GM18517 (cell line): ENCODE measurements around the gene OR5J2.
"Not testable (repeated sequence)": the region's sequence is repeated elsewhere in the genome, so short reads cannot be mapped to it uniquely, and the experiment has no call there.

Experiments
- ATAC-seq: cut with Tn5 transposase; IDR thresholded peaks from one replicate; pipeline ENCODE4 v1.9.1; 2021; ENCODE audit warnings: mild to moderate bottlenecking, moderate library complexity; ENCODE audit not compliant: unreplicated experiment

Gene OR5J2

DNA sequence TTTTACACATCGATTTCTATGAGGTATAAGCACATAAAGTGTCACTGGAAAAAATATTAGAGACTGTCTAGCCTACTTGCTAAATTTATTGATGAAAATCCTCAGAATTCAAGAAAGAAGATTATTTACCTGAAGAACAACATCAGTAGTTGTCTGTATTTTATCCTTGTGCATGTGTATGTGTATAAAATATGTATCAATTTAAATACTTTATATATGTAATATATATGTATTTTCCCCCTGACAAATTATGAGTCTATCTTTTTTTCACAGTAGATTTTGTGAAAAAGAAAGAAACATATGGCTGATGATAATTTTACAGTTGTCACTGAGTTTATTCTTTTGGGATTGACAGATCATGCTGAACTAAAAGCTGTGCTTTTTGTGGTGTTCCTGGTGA lies at the start of gene OR5J2:
TSS of gene OR5J2 (plus strand) at position 301 of the 400 bp plus-strand sequence. CDS start at position 301, 0 bp downstream.
- ATAC-seq: no peak

DNA sequence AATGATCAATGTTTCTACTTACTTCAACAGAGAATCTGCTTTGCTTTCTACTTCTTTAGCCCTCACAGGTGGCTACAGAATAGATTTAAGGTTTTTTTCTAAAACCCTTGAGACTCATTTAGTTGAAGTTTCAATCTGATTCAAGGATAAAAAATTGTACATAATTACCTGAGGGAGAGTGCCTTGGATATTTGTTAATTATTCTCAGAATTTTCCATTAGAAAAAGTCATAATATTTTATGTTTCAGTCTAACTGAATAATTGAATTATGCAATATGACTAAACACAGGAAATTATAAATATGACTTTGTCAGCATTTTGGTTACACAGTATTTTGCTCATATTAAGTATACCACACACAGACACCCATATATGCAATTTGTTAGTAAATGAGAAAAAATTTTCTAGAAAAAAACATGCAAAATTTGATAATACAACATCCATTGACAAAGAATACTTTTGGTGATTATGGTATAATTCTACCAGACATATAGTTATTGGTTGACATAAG lies 36.2 kb upstream of the OR5J2 start, which contains the start of gene OR8J3:
TSS of gene OR8J3 (minus strand) at position 51 of the 511 bp plus-strand sequence. CDS start 2,483 bp downstream, outside the sequence.
- ATAC-seq: no peak

DNA sequence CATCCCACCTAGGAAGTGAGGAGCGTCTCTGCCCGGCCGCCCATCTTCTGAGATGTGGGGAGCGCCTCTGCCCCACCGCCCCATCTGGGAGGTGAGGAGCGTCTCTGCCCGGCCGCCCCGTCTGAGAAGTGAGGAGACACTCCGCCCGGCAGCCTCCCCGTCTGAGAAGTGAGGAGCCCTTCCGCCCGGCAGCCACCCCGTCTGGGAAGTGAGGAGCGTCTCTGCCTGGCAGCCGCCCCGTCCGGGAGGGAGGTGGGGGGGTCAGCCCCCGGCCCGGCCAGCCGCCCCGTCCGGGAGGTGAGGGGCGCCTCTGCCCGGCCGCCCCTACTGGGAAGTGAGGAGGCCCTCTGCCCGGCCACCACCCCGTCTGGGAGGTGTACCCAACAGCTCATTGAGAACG lies 32.7 kb upstream of the OR5J2 start:
- ATAC-seq: not testable (repeated sequence)

DNA sequence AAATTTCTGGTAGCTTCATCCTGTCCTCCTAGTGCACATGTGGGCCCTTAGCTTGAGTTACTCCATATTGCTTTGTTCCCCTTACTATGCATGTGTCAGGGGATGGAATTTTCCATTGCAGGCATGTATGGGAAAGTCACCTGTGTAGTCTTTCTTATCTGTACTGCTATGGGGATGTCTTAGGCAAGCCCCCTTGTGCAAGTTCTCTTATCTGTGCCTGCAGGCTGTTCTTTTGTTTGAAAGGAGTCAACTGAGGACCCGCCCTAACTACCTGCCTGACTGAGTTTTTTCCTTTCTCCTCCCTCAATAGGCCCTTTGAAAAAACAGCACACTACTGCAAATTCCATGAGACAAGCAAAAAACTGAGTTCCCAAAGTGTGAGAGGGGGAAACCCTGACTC lies 25.0 kb upstream of the OR5J2 start:
- ATAC-seq: no peak

DNA sequence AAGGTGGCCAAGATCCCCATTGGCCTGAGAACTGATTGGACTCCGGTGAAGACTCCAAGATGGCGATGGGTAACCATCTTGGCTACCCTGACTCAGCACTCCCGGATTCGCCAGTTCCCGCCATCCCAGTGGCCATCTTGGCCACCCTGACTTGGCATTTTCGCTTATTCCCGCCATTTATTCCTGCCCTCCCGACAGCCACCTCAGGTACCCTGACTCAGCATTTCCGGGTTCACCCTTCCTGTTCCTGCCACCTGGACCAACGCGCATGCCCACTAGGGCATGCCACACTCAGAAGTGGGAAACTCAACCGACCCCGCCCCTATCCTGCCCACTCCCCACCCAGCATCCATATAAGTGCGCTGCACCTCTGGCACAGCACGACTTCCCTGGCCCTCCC lies 24.1 kb upstream of the OR5J2 start:
- no peak for ATAC-seq

DNA sequence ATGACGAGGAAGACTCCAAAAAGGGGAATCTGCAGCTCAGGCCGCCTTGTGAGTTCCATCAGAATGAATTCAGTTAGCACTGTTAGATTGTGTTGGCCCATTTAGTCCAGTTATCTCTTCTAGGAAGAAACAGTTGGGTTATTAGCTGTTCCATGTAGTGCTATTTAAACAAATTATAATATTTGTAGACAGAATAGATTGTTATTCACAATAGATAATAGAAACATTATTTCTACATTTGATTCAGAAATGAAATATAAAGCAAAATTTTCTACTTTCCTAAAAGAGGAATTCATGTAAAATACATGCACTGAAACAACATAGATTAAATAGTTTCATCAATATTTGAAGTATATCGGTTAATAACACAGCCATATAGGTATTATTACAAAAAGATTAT lies 16.2 kb upstream of the OR5J2 start, which contains the start of gene OR8K5:
TSS of gene OR8K5 (minus strand) at position 101 of the 400 bp plus-strand sequence. CDS start at position 101, 0 bp downstream.
- no peak for ATAC-seq

DNA sequence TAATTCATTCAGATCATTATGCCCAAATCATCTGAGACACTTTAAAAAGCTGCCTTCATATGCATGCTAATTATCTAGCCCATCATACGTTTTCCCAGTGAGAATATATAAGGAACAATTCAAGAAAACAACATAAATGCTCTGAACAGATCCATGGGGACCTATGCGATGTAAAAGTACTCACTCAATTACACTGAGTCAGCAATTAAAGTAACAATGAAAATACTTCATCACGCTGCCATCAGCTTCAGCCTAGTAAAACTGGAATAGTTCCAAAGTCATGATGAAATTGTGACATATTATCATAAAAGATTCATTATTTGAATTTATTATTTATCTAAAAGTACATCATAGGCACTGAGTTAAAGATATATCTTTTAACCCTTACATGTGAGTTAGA lies 12.6 kb upstream of the OR5J2 start:
- ATAC-seq: no peak

DNA sequence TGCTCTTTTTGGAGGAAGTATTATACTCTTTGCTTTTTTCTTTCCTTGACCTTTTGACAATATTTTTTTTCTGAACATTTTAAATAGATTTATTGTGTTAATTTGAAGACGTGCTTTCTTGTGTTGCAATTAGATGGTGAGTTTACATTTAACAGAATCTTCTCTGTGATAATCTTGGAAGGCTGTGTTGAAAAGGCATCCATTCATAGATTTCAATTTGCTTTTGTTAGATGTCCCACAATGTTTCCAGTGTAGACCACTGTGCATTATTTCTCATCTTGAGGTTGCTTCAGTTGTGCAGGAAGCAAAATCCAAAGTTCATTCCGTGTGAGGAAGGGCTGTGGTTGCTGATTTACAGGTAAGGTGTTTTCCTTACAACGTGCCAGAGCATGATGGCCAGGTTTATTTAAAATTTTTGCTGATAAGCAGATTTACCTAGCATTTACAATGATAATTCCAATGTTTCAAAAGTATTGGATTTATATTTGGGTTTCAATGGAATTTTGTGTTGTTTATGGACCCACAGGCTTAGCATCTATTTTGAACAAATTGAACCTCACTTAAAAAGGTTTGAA lies 4.1 kb upstream of the OR5J2 start:
- ATAC-seq: no peak

DNA sequence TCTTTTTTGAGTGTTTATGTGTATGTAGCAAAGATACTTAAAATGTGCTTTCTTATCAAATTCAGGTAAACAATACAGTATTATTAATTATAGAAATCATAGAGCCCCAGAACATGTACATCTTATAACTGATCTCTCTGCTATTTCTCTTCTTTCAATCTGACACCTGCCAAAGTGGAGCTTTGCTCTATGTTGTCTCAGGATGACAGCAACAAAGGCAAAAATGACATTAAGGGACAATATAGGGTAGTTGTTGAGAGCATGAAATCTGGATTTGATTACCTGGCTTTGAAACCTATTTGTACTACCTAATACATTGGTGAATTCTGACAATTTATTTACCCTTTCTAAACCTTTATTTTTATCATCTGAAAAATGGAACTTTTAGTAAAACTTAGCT lies 7.0 kb downstream of the OR5J2 start:
- ATAC-seq: no peak

DNA sequence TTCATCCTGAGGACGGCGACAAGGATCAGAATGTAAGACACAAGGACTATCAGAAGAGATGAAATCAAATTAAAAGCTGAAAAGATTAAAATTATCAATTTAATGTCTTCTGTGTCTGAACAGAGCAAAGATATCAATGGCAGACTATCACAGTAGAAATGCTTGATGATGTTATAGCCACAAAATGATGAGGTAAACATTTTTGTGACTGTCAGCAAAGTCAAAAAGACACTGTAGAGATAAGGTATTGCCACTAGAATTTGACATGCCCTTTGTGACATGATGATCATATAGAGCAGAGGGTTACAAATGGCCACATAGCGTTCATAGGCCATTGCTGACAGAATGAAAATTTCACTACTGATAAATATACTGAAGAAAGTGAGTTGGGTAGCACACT lies 12.2 kb downstream of the OR5J2 start:
- ATAC-seq: no peak

DNA sequence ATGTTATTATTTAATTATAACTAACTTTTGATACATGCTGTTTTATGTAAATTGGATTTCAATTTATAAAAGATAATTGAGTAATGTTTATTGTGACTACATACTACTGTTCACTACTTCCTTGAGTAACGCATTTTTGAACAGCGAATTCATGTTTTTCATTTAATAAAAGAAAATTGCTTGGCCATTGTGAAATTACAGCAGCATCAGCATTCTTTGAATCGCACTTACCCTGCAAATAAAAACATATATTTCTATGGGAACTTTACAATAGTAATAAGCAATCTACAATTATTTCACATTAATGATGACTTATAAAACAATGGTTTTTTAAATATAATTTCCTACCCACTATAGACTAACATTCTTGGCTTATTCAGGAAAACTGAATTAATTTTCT lies 20.3 kb downstream of the OR5J2 start:
- ATAC-seq: no peak

DNA sequence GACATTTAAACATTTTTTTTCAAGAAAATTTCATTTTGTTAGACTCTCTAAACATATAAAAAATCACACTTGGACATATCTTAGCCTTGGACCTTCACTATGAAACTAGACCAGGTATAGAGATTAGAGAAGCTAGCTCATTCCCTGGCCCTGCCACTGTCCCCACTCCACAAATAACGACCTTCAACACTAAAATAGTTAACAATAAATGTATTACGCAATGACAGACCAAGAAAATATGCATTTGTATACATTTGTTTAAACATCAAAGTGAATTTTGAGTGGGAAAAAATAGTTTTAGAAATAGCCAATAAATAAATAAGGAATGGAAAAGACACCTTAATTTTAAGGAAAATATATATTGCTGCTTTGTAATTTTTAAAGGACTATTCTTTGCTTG lies 20.9 kb downstream of the OR5J2 start:
- ATAC-seq: no peak

DNA sequence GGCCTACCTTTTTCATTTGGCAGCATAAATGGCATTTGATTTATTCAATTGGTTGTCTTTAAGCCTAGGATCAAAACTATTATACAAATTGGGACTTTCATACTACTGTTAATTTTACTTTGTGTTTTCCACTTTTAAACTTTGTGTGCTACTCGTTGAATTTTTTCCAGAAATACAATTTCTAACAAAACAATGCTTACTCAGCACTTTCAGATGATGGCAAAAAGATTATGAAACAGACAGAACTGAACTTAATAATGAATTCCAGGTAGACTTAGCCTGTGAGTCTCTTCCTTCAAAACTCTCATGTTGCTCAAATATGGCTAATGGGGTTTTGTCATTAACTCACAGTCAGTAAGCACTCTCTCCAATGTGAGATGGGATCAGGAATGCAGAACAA lies 31.4 kb downstream of the OR5J2 start:
- ATAC-seq: no peak

DNA sequence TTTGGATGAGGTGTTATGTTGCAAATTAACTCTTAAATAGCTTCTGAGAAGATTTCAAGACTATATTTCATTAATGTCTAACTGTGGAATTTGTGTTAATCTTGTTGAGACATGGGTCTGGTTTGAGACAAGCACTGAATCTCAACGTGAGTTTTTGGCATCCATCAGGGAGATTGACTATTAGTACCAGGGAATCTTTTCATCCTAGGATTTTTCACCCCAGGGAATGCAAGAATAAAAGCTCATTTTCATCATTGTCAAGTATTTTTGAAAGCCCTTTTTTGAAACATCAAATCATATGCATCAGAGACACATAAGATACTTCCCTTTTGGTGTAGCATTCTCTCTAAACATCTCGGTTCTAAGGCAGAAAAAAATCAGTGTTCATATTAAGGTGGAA lies 38.1 kb downstream of the OR5J2 start:
- no peak for ATAC-seq

DNA sequence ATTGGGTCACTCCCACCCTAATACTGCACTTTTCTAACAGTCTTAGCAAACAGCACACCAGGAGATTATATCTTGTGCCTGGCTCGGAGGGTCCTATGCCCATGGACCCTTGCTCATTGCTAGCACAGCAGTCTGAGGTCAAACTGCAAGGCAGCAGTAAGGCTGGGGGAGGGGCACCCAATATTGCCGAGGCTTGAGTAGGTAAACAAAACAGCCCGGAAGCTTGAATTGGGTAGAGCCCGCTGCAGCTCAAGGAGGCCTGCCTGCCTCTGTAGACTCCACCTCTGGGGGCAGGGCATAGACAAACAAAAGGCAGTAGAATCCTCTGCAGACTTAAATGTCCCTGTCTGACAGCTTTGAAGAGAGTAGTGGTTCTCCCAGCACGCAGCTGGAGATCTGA lies 43.3 kb downstream of the OR5J2 start:
- not testable (repeated sequence) for ATAC-seq
